ENCODE data around the gene WDR6.

DNA sequence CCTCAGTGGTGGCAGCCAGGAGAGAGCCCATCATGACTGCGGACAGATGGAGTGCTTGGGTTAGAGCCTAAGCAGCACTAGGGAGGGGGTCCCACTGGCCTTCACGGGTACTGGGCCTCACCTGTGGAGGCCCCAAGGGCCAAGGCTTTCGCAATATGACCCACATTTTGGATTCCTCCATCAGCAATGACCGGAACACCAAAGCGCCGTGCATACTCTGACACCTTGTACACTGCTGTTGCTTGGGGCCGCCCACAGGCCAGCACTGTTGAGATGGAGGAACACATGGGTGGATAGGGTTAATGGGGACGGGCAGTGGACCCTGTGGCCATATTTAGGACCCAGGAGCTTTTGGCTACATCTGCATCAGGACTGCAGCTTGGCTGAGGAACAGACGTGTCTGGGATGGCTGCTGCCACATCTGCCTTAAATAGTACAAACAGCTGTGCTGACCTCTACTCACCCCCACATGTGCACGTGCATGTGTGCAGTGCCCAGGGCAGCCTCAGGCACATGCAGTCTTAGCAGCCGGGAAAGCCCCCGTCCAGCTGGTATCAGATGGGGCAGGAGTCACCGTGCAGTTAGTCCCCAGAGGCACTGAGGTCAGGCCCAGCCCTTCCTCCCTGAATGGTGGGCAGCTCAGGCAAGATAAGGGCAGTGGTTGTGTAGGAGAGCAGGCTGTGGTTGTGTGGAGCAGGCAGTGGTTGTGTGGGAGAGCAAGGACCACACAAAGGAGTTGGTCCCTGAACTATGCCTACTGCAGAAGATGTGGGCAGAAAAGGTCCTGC, 18.0 kb downstream of the WDR6 start:
- TF ChIP-seq GATA2 (IDR thresholded peaks at IDR 0.05; ENCODE audit: low read depth, low read length): no peak
- no peak for TF ChIP-seq GATA3 (IDR thresholded peaks at IDR 0.05; ENCODE audit: low read depth, low read length)
